HEK293 (cell line): ENCODE measurements around the gene ARID3A.
A peak's percentile ranks its signal among the peaks of the same experiment; 100 is the strongest.

Experiments
- SALL2 ChIP-seq: fragments of 450-650 bp; formaldehyde crosslinking; IDR thresholded peaks from 2 replicates; pipeline ENCODE4 v1.5.0; 2017; ENCODE audit warnings: missing biosample characterization, mild to moderate bottlenecking, missing genetic modification characterization, borderline replicate concordance
- SCRT2 ChIP-seq: fragments of 450-650 bp; formaldehyde crosslinking; IDR thresholded peaks from 2 replicates; pipeline ENCODE4 v1.5.1; 2016; ENCODE audit warnings: missing biosample characterization, missing genetic modification characterization
- ZIC2 ChIP-seq: fragments of 450-650 bp; formaldehyde crosslinking; IDR thresholded peaks from 2 replicates; pipeline ENCODE4 v1.5.1; 2016; ENCODE audit warnings: missing biosample characterization, missing genetic modification characterization
- ZNF114 ChIP-seq: fragments of 450-650 bp; formaldehyde crosslinking; IDR thresholded peaks from 2 replicates; pipeline ENCODE4 v1.5.0; 2017; ENCODE audit warnings: missing biosample characterization, missing genetic modification characterization
- ZNF174 ChIP-seq: fragments of 450-650 bp; formaldehyde crosslinking; IDR thresholded peaks from 2 replicates; pipeline ENCODE4 v1.5.0; 2017; ENCODE audit warnings: missing biosample characterization, mild to moderate bottlenecking, missing genetic modification characterization
- ZNF239 ChIP-seq: fragments of 450-650 bp; formaldehyde crosslinking; IDR thresholded peaks from 2 replicates; pipeline ENCODE4 v1.5.1; 2016; ENCODE audit warnings: missing biosample characterization, missing genetic modification characterization
- ZNF292 ChIP-seq: fragments of 450-650 bp; formaldehyde crosslinking; IDR thresholded peaks from 2 replicates; pipeline ENCODE4 v1.5.1; 2016; ENCODE audit warnings: low read depth, missing biosample characterization, missing genetic modification characterization, borderline replicate concordance
- ZNF350 ChIP-seq: fragments of 450-650 bp; formaldehyde crosslinking; IDR thresholded peaks from 2 replicates; pipeline ENCODE4 v1.5.0; 2017; ENCODE audit warnings: missing biosample characterization, mild to moderate bottlenecking, missing genetic modification characterization
- ZNF423 ChIP-seq: fragments of 450-650 bp; formaldehyde crosslinking; IDR thresholded peaks from 2 replicates; pipeline ENCODE4 v1.5.1; 2016; ENCODE audit warnings: missing biosample characterization, missing genetic modification characterization
- ZNF473 ChIP-seq: fragments of 450-650 bp; formaldehyde crosslinking; IDR thresholded peaks from 2 replicates; pipeline ENCODE4 v1.5.1; 2017; ENCODE audit warnings: missing biosample characterization, missing genetic modification characterization
- ZNF514 ChIP-seq: fragments of 450-650 bp; formaldehyde crosslinking; IDR thresholded peaks from 2 replicates; pipeline ENCODE4 v1.5.1; 2016; ENCODE audit warnings: missing biosample characterization, missing genetic modification characterization
- ZNF571 ChIP-seq: fragments of 450-650 bp; formaldehyde crosslinking; IDR thresholded peaks from 2 replicates; pipeline ENCODE4 v1.5.0; 2017; ENCODE audit warnings: missing biosample characterization, missing genetic modification characterization
- ZNF654 ChIP-seq: fragments of 450-650 bp; formaldehyde crosslinking; IDR thresholded peaks from 2 replicates; pipeline ENCODE4 v1.5.1; 2016; ENCODE audit warnings: low read depth, missing biosample characterization, missing genetic modification characterization
- ZNF658 ChIP-seq: fragments of 450-650 bp; formaldehyde crosslinking; IDR thresholded peaks from 2 replicates; pipeline ENCODE4; 2016; ENCODE audit warnings: missing biosample characterization, missing genetic modification characterization
- ZXDB ChIP-seq: fragments of 450-650 bp; formaldehyde crosslinking; IDR thresholded peaks from 2 replicates; pipeline ENCODE4 v1.5.1; 2016; ENCODE audit warnings: missing biosample characterization, missing genetic modification characterization
- TF ChIP-seq, protein P1 (sequence below): fragments of 450-650 bp; formaldehyde crosslinking; IDR thresholded peaks from 2 replicates; pipeline ENCODE4 v1.5.1; 2016; ENCODE audit warnings: missing biosample characterization, missing genetic modification characterization
- TF ChIP-seq, protein P2 (sequence below): fragments of 450-650 bp; formaldehyde crosslinking; IDR thresholded peaks from 2 replicates; pipeline ENCODE4 v1.5.1; 2016; ENCODE audit warnings: missing biosample characterization, missing genetic modification characterization
- TF ChIP-seq, protein P3 (sequence below): fragments of 450-650 bp; formaldehyde crosslinking; IDR thresholded peaks from 2 replicates; pipeline ENCODE4 v1.5.1; 2016; ENCODE audit warnings: missing biosample characterization, missing genetic modification characterization
- TF ChIP-seq, protein P4 (sequence below): fragments of 450-650 bp; formaldehyde crosslinking; IDR thresholded peaks from 2 replicates; pipeline ENCODE4 v1.5.1; 2016; ENCODE audit warnings: missing biosample characterization, missing genetic modification characterization
- TF ChIP-seq, protein P5 (sequence below): fragments of 450-650 bp; formaldehyde crosslinking; IDR thresholded peaks from 2 replicates; pipeline ENCODE4 v1.5.1; 2016; ENCODE audit warnings: missing biosample characterization, missing genetic modification characterization
- TF ChIP-seq, protein P6 (sequence below): IDR thresholded peaks from 2 replicates; pipeline ENCODE4 v1.6.1; 2011; ENCODE audit warnings: mild to moderate bottlenecking, low read depth, low read length, borderline replicate concordance
- TF ChIP-seq, protein P7 (sequence below): fragments of 450-650 bp; formaldehyde crosslinking; IDR thresholded peaks from 2 replicates; pipeline ENCODE4 v1.5.1; 2016; ENCODE audit warnings: missing biosample characterization, missing genetic modification characterization
- TF ChIP-seq, protein P8 (sequence below): fragments of 450-650 bp; formaldehyde crosslinking; optimal IDR thresholded peaks from 2 replicates; pipeline ENCODE3; 2016; ENCODE audit warnings: missing biosample characterization, mild to moderate bottlenecking, missing genetic modification characterization

Gene ARID3A

DNA sequence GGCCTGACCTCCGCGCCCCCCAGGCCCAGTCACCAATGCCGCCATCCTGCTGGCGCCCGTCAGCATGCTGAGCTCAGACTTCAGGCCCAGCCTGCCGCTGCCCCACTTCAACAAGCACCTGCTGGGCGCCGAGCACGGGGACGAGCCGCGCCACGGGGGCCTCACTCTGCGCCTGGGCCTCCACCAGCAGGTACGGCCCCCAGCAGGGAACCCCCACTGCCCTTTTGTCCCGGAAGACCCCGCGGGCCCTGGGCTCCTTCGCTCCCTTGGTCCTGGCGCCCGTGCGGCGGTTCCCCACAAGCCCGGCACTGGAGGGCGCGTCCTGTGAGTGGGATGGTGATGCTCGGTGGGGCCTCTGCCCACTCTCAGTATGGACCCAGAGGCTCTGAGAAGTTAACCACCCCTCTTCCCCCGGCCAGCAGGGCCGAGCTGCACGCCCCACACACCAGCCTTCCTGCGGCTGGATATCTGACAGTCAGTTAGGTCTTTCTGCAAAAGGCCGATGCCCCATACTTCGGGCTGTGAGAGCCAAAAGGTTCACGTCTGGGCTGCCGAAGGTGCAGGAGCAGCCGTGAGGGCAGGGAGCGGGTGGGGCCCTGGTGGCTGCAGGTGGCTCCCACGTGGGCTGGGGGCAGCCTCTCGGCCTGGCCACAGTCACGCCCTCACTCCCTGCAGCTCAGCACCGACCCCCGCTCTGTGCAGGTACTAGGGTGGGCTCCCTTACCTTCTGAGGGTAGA, 66.3 kb downstream of the ARID3A start (continued):
- TF ChIP-seq, protein P1, sequence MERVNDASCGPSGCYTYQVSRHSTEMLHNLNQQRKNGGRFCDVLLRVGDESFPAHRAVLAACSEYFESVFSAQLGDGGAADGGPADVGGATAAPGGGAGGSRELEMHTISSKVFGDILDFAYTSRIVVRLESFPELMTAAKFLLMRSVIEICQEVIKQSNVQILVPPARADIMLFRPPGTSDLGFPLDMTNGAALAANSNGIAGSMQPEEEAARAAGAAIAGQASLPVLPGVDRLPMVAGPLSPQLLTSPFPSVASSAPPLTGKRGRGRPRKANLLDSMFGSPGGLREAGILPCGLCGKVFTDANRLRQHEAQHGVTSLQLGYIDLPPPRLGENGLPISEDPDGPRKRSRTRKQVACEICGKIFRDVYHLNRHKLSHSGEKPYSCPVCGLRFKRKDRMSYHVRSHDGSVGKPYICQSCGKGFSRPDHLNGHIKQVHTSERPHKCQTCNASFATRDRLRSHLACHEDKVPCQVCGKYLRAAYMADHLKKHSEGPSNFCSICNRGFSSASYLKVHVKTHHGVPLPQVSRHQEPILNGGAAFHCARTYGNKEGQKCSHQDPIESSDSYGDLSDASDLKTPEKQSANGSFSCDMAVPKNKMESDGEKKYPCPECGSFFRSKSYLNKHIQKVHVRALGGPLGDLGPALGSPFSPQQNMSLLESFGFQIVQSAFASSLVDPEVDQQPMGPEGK (tag by site-specific recombination) = peak; percentile 70; the same call in 1 of the 2 replicates
- TF ChIP-seq ZNF423 (tag by site-specific recombination) = no peak
- TF ChIP-seq, protein P2, sequence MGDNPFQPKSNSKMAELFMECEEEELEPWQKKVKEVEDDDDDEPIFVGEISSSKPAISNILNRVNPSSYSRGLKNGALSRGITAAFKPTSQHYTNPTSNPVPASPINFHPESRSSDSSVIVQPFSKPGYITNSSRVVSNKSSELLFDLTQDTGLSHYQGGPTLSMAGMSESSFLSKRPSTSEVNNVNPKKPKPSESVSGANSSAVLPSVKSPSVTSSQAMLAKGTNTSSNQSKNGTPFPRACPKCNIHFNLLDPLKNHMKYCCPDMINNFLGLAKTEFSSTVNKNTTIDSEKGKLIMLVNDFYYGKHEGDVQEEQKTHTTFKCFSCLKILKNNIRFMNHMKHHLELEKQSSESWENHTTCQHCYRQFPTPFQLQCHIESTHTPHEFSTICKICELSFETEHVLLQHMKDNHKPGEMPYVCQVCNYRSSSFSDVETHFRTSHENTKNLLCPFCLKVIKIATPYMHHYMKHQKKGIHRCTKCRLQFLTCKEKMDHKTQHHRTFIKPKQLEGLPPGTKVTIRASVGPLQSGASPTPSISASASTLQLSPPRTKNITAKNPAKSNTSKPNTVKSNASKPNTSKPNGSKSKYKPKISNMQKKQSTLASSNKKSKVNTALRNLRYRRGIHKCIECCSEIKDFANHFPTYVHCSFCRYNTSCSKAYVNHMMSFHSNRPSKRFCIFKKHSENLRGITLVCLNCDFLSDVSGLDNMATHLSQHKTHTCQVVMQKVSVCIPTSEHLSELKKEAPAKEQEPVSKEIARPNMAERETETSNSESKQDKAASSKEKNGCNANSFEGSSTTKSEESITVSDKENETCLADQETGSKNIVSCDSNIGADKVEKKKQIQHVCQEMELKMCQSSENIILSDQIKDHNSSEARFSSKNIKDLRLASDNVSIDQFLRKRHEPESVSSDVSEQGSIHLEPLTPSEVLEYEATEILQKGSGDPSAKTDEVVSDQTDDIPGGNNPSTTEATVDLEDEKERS = no peak
- TF ChIP-seq, protein P3, sequence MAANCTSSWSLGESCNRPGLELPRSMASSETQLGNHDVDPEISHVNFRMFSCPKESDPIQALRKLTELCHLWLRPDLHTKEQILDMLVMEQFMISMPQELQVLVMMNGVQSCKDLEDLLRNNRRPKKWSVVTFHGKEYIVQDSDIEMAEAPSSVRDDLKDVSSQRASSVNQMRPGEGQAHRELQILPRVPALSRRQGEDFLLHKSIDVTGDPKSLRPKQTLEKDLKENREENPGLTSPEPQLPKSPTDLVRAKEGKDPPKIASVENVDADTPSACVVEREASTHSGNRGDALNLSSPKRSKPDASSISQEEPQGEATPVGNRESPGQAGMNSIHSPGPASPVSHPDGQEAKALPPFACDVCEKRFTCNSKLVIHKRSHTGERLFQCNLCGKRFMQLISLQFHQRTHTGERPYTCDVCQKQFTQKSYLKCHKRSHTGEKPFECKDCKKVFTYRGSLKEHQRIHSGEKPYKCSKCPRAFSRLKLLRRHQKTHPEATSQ = no peak
- TF ChIP-seq ZNF174 (tag by site-specific recombination) = no peak
- TF ChIP-seq SCRT2 (tag by site-specific recombination) = no peak
- no peak for TF ChIP-seq SALL2 (tag by site-specific recombination)
- TF ChIP-seq ZNF473 (tag by site-specific recombination) = no peak
- TF ChIP-seq ZNF114 (tag by site-specific recombination) = no peak
- TF ChIP-seq, protein P4, sequence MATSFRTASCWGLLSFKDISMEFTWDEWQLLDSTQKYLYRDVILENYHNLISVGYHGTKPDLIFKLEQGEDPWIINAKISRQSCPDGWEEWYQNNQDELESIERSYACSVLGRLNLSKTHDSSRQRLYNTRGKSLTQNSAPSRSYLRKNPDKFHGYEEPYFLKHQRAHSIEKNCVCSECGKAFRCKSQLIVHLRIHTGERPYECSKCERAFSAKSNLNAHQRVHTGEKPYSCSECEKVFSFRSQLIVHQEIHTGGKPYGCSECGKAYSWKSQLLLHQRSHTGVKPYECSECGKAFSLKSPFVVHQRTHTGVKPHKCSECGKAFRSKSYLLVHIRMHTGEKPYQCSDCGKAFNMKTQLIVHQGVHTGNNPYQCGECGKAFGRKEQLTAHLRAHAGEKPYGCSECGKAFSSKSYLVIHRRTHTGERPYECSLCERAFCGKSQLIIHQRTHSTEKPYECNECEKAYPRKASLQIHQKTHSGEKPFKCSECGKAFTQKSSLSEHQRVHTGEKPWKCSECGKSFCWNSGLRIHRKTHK = no peak
- TF ChIP-seq, protein P5, sequence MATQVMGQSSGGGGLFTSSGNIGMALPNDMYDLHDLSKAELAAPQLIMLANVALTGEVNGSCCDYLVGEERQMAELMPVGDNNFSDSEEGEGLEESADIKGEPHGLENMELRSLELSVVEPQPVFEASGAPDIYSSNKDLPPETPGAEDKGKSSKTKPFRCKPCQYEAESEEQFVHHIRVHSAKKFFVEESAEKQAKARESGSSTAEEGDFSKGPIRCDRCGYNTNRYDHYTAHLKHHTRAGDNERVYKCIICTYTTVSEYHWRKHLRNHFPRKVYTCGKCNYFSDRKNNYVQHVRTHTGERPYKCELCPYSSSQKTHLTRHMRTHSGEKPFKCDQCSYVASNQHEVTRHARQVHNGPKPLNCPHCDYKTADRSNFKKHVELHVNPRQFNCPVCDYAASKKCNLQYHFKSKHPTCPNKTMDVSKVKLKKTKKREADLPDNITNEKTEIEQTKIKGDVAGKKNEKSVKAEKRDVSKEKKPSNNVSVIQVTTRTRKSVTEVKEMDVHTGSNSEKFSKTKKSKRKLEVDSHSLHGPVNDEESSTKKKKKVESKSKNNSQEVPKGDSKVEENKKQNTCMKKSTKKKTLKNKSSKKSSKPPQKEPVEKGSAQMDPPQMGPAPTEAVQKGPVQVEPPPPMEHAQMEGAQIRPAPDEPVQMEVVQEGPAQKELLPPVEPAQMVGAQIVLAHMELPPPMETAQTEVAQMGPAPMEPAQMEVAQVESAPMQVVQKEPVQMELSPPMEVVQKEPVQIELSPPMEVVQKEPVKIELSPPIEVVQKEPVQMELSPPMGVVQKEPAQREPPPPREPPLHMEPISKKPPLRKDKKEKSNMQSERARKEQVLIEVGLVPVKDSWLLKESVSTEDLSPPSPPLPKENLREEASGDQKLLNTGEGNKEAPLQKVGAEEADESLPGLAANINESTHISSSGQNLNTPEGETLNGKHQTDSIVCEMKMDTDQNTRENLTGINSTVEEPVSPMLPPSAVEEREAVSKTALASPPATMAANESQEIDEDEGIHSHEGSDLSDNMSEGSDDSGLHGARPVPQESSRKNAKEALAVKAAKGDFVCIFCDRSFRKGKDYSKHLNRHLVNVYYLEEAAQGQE (tag by site-specific recombination) = no peak
- TF ChIP-seq ZNF514 (tag by site-specific recombination) = no peak
- TF ChIP-seq ZNF292 (tag by site-specific recombination) = no peak
- TF ChIP-seq, protein P6, sequence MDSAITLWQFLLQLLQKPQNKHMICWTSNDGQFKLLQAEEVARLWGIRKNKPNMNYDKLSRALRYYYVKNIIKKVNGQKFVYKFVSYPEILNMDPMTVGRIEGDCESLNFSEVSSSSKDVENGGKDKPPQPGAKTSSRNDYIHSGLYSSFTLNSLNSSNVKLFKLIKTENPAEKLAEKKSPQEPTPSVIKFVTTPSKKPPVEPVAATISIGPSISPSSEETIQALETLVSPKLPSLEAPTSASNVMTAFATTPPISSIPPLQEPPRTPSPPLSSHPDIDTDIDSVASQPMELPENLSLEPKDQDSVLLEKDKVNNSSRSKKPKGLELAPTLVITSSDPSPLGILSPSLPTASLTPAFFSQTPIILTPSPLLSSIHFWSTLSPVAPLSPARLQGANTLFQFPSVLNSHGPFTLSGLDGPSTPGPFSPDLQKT = no peak
- TF ChIP-seq ZXDB = no peak
- TF ChIP-seq ZNF239 (tag by site-specific recombination) = no peak
- TF ChIP-seq ZIC2 (tag by site-specific recombination) = peak; percentile 59
- no peak for TF ChIP-seq ZNF658 (tag by site-specific recombination)
- no peak for TF ChIP-seq ZNF571 (tag by site-specific recombination)
- TF ChIP-seq, protein P7, sequence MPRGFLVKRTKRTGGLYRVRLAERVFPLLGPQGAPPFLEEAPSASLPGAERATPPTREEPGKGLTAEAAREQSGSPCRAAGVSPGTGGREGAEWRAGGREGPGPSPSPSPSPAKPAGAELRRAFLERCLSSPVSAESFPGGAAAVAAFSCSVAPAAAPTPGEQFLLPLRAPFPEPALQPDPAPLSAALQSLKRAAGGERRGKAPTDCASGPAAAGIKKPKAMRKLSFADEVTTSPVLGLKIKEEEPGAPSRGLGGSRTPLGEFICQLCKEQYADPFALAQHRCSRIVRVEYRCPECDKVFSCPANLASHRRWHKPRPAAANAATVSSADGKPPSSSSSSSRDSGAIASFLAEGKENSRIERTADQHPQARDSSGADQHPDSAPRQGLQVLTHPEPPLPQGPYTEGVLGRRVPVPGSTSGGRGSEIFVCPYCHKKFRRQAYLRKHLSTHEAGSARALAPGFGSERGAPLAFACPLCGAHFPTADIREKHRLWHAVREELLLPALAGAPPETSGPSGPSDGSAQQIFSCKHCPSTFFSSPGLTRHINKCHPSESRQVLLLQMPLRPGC (tag by site-specific recombination) = no peak
- TF ChIP-seq ZNF350 (tag by site-specific recombination) = no peak
- TF ChIP-seq, protein P8, sequence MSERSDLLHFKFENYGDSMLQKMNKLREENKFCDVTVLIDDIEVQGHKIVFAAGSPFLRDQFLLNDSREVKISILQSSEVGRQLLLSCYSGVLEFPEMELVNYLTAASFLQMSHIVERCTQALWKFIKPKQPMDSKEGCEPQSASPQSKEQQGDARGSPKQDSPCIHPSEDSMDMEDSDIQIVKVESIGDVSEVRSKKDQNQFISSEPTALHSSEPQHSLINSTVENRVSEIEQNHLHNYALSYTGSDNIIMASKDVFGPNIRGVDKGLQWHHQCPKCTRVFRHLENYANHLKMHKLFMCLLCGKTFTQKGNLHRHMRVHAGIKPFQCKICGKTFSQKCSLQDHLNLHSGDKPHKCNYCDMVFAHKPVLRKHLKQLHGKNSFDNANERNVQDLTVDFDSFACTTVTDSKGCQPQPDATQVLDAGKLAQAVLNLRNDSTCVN (tag by site-specific recombination) = no peak
- TF ChIP-seq ZNF654 (tag by site-specific recombination) = no peak
